Nephron progenitor cell (in vitro differentiated cells): Measurements from ENCODE around the gene SEMA6C.
A peak's percentile ranks its signal among the peaks of the same experiment; 100 is the strongest.
"Not testable (repeated sequence)": the region's sequence is repeated elsewhere in the genome, so short reads cannot be mapped to it uniquely, and the experiment has no call there.

Source experiments
- DNase-seq: peaks from one replicate; pipeline ENCODE4 v3.0.0; 2021
- H3K27ac Mint-ChIP-seq: 2 replicates; pipeline ENCODE4 v1.8.0; 2021; ENCODE audit warnings: mild to moderate bottlenecking, moderate library complexity, mixed read lengths
- H3K27me3 Mint-ChIP-seq: 2 replicates; pipeline ENCODE4 v1.8.0; 2021; ENCODE audit warnings: mild to moderate bottlenecking, low read depth, mixed read lengths; ENCODE audit not compliant: poor library complexity
- H3K36me3 Mint-ChIP-seq: 2 replicates; pipeline ENCODE4 v1.8.0; 2021; ENCODE audit warnings: low read depth, mixed read lengths
- H3K4me1 Mint-ChIP-seq: 2 replicates; pipeline ENCODE4 v1.8.0; 2021; ENCODE audit warnings: mixed read lengths
- H3K4me3 Mint-ChIP-seq: 2 replicates; pipeline ENCODE4 v1.8.0; 2021; ENCODE audit warnings: mild to moderate bottlenecking, moderate library complexity, mixed read lengths
- H3K9me3 Mint-ChIP-seq: 2 replicates; pipeline ENCODE4 v1.8.0; 2021; ENCODE audit warnings: mild to moderate bottlenecking, moderate library complexity, mixed read lengths
- CTCF ChIP-seq: fragments of 200-600 bp; sonication (generic); IDR thresholded peaks from 2 replicates; pipeline ENCODE4 v1.5.0; 2021; ENCODE audit warnings: antibody characterized with exemption

Gene SEMA6C

GRCh38 chr1:151189637-151190445 lies 43.4 kb upstream of the SEMA6C start, which contains the start of gene VPS72:
VPS72 (minus strand) TSS chr1:151190197; CDS start chr1:151190121, 76 bp downstream.
- peak within 1 kb of the TSS; percentile 96 for H3K4me3 Mint-ChIP-seq
- H3K4me1 Mint-ChIP-seq = peaks cover 22% of the 10 kb centered on the region
- peak within 1 kb of the TSS; percentile 98 for H3K27ac Mint-ChIP-seq
- peaks cover 24% of the 10 kb centered on the region for H3K27me3 Mint-ChIP-seq
- H3K9me3 Mint-ChIP-seq = no peaks in the 10 kb centered on the region
- TF ChIP-seq CTCF = no peak
- peak; percentile 84 for DNase-seq
- peaks cover 13% of the 10 kb centered on the region for H3K36me3 Mint-ChIP-seq

DNA sequence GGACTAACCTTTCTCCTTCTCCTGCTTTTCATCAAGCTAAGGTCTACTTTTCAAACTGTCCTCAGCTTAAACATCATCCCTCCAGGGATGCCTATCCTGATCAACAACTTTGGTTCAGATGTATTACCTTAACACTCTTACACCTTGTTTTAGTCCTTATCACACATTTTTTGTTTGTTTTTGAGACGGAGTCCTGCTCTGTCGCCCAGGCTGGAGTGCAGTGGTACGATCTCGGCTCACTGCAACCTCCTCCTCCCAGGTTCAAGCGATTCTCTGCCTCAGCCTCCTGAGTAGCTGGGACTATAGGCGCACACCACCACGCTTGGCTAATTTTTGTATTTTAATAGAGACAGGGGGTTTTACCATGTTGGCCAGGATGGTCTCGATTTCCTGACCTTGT lies 42.2 kb upstream of the SEMA6C start:
- Mint-ChIP-seq H3K4me3 (peak overlapping the region; percentile 96), H3K27me3 (peaks cover 13% of the 10 kb centered on the region), H3K36me3 (peaks cover 25% of the 10 kb centered on the region), H3K4me1 (peaks cover 22% of the 10 kb centered on the region), H3K27ac (peak overlapping the region; percentile 75)
- not testable (repeated sequence) for DNase-seq, H3K9me3 Mint-ChIP-seq

- Mint-ChIP-seq H3K27me3 (no peaks in the 10 kb centered on the region), H3K36me3 (peaks cover 38% of the 10 kb centered on the region), H3K4me3 (no peak overlapping the region), H3K27ac (no peak overlapping the region), H3K4me1 (peaks cover 22% of the 10 kb centered on the region), H3K9me3 (no peaks in the 10 kb centered on the region)
- no peak for DNase-seq
- no peak for TF ChIP-seq CTCF
Measured at GRCh38 chr1:151187205-151187604, 40.8 kb upstream of the SEMA6C start.

- Mint-ChIP-seq H3K4me1 (peaks cover 17% of the 10 kb centered on the region), H3K27me3 (no peaks in the 10 kb centered on the region), H3K4me3 (no peak overlapping the region), H3K27ac (no peak overlapping the region), H3K36me3 (peaks cover 63% of the 10 kb centered on the region), H3K9me3 (no peaks in the 10 kb centered on the region)
- no peak for TF ChIP-seq CTCF
- no peak for DNase-seq
Measured at GRCh38 chr1:151184211-151184610, 37.8 kb upstream of the SEMA6C start.

GRCh38 chr1:151176514-151177045 lies 30.1 kb upstream of the SEMA6C start:
- Mint-ChIP-seq H3K4me1 (no peaks in the 10 kb centered on the region), H3K27ac (peak overlapping the region; percentile 85), H3K9me3 (no peaks in the 10 kb centered on the region), H3K4me3 (no peak overlapping the region), H3K27me3 (peaks cover 3% of the 10 kb centered on the region), H3K36me3 (peaks cover 67% of the 10 kb centered on the region)
- DNase-seq = no peak
- no peak for TF ChIP-seq CTCF

GRCh38 chr1:151175863-151176262 lies 29.4 kb upstream of the SEMA6C start, which contains the start of gene TMOD4:
TMOD4 (minus strand) TSS chr1:151175981; CDS start chr1:151174875, 1,106 bp downstream.
- DNase-seq = no peak
- no peak within 1 kb of the TSS for H3K4me3 Mint-ChIP-seq
- H3K9me3 Mint-ChIP-seq = no peaks in the 10 kb centered on the region
- peaks cover 59% of the 10 kb centered on the region for H3K36me3 Mint-ChIP-seq
- TF ChIP-seq CTCF = peak; percentile 42
- H3K27ac Mint-ChIP-seq = peak within 1 kb of the TSS; percentile 85
- H3K27me3 Mint-ChIP-seq = peaks cover 3% of the 10 kb centered on the region
- no peaks in the 10 kb centered on the region for H3K4me1 Mint-ChIP-seq
